ENCODE data around the gene KLHL11.
"Not testable (repeated sequence)": the region's sequence is repeated elsewhere in the genome, so short reads cannot be mapped to it uniquely, and the experiment has no call there.

The KLHL11 gene

DNA sequence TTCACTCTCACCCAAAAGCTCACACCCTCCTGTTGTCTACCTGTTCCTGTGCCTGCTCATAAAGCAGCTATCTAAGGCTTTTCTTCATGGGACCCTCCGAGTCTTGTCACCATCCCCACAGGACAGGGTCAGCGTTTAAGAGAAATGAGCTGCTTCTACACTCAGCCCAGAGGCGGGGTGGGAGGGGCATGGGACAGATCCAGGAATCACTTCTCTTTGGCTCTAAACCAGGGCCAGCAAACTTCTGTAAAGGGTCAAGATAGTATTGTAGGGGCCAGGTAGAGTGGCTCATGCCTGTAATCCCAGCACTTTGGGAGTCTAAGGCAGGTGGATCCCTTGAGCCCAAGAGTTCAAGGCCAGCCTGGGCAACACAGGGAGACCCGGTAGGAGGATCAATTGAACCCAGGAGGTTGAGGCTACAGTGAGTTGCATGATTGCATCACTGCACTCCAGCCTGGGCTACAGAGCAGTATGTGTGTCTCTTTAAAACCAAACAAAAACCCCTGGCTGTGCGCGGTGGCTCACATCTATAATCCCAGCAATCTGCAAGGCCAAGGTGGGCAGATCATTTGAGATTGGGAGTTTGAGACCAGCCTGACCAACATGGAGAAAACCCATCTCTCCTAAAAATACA, 23.2 kb upstream of the KLHL11 start:
- no peak for DNase-seq (ENCODE audit: low read depth)

DNA sequence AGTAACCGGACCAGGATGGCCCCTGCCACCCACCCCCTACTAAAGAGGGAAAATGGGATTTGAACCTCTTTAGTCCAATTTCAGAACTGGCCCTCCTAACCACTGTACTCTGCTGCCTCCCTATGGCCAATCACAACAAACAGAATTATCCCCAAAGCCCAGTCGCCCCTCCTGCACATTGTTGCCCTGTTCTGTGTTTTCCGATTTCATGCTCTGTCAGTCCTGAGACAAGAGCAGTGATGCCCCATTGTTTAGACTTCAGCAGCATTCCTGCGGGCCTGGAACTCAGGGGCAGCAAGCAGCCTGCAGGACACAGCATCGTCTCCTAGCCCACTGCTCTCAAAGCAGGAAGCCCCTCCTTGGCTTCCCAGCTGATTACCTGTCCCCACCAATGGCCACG, 20.5 kb upstream of the KLHL11 start:
- no peak for DNase-seq (ENCODE audit: low read depth)

DNA sequence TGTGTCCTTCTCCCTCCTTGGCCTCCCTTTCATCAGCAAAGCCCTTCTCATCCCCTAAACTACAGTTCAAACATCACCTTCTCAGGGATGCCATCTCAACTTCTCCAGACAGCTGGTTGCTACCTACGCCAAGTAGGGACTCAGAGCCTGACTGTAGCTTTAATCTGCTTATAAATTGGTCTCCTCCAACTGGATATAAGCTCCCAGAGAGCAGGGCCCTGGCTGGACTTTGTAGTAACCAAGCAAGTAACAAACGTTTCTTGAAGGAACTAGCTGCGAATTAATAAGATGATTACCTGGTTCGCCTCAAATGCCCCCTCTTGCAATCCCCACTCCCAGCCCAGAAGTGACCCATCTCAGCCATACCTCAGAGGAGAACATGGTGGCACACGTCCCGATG, 17.5 kb upstream of the KLHL11 start:
- DNase-seq (ENCODE audit: low read depth), result no peak

DNA sequence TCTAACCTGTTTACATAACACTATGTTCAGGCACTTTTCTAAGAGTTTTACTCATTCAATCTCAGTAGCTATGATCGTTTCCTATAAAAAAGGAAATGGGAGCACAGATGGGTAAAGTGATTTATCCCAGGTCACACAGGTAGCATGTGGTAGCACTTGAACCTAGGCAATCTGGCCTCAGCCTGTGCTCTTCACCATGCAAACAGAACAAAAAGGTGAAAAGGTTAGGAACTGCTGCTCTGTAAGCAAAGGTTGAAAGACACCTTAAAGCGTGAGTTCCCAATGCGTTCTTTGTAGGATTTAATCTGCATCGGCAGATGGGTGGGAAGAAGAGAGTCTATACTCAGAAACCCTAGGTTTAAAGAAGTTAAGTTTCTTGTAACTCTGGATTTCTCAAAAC, 14.9 kb upstream of the KLHL11 start:
- DNase-seq (ENCODE audit: low read depth), result no peak

DNA sequence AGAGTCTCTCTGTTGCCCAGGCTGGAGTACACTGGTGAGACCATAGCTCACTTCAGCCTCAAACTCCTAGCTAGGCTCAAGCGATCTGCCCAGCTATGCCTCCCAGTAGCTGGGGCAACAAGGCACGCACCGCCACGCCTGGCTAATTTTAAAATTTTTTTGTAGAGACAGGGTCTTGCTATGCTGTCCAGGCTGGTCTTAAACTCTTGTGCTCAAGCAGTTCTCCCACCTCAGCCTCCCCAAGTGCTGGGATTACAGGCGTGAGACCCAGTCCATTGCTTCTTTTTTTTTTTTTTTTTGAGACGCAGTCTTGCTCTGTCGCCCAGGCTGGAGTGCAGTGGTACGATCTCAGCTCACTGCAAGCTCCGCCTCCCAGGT, 9.1 kb upstream of the KLHL11 start:
- DNase-seq (ENCODE audit: low read depth), result not testable (repeated sequence)

DNA sequence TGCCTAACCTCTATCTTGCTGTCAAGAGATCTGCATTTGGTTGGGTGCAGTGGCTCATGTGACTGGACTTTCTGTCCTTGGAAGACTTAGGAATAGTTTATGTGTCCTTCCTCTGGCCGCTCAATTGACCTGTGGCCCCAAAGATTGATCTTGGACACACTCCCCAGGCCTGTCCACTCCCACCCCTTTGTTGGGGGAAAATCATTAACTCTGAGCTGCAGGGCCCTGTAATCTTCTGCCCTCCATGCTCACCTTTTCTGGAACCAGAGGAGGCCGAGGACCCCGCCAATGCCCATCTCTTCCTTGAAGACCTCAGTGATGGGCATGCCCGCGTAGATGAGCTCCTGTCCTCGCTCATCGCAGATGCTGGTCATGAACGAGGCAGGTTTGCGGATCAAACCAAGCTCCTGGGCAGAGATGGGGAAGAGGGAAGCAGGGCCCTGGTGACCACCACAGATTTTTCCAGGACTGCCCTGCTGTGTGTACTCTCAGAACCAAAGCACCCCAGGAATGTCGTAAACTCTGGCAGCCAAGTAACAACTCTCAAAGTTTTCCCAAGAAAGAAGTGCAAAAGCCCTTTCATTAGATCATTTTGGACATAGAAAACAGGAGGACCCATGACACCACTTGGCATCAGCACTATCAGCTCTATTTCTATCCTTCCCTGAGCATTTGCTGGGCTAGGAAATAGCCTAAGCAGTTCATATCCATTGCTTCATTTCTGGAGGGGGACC, 8.5 kb upstream of the KLHL11 start:
- no peak for DNase-seq (ENCODE audit: low read depth)

DNA sequence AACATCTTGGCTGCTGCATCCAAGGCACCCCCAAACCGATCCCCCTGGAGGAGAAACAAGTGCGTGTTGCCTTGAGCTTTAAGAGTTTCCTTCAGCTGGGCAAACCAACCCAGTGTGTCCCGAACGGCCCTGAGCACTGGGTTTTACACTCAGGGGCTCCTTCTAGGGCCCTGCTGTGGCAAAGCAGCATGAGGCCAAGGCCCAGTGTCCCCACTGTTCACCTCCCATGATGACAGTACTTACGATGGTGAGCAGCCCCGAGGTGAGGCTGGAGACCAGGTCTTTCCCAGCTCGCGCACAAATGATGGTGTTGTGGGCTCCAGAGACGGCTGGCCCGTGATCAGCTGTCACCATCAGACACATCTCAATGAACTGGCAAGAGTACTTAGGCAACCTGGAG, 6.6 kb upstream of the KLHL11 start:
- DNase-seq (ENCODE audit: low read depth), result no peak

DNA sequence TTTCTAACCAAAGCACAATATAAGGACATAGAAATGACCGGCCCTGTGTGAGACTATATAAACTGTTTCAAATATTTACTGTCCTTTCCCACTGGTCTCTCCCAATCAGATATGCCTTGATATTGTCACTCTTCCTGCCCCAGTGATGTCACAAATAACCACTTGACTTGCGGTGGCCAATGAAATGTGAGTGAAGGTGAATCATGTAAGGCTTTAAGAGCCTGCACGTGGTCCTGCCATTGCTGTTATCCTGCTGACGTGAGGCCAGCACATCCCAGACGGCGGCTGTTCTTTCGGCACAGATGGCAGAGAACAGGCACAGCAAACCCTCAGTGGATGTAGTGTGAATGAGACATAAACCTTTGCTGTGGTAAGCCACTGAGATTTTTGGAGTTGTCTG, 5.4 kb upstream of the KLHL11 start:
- DNase-seq (ENCODE audit: low read depth), result no peak

DNA sequence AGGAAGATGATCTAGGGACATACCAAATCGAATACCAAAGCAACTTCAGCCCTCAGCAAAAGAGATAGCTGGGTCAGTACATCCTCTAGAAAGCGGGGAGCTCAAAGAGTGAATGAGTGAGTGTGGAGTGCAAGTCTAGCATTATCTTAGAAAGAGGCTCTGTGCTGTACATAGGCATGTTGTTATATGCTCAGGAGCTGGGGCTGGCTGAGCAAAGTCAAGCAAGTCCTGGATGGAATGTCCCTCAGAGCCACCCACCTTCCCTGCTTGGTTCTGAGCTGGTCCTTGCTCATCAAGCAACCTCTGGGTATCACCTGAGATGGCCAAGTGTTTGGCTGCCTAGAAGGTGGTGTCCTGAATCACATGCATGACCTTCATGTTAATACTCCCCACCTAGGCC, 4.9 kb upstream of the KLHL11 start:
- no peak for DNase-seq (ENCODE audit: low read depth)

DNA sequence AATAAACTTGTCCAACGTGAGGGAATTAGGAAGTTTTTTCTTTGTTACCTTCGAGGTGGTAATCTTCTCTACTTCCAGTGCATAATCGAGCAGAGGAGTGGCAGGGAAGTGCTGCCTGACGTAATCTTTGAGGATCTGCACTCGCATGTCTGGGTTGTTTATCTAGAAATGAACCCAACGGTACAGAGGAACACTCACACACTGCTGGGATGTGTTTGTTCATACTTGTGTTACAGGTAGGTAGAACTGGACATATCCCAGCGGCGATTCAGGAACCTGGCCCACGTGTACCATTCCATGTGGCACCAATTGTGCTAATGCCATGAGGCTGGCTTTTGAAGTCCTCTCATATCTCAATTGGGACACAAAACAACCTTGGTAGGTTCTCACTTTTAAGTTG, 4.2 kb upstream of the KLHL11 start:
- DNase-seq (ENCODE audit: low read depth), result no peak

DNA sequence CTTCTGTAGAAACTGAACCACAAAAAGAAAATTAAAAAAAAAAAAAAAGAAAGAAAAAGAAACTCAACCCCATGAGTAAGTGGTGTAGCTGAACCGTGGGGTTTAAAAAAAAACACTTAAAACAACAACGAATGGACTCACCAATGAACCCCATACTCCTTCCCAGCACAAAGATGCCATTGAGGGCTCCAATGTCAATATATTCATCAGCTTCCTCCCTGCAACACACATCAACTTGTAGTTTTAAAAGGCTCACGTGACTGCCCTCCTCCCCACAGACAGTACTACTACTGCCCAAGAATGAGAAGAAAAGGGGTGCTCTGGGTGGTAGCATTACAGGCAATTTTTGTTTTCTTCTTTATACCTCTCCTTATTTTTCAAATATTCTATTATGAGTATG, 3.3 kb upstream of the KLHL11 start:
- no peak for DNase-seq (ENCODE audit: low read depth)

DNA sequence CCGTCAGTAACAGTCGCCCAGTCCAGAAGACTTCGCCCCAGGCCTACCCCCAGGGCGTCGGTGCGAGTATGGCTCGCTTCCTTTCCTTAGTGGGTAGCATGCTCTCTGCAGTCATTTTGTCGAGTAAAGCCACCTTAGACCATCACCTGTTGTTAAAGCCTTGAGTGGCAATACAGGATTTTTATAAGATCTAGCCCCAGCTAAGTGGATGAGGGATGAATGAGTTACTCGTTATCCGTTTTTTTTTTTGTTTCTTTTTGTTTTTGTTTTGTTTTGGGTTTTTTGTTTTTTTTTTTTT, 322 bp upstream of the KLHL11 start:
- no peak for DNase-seq (ENCODE audit: low read depth)

DNA sequence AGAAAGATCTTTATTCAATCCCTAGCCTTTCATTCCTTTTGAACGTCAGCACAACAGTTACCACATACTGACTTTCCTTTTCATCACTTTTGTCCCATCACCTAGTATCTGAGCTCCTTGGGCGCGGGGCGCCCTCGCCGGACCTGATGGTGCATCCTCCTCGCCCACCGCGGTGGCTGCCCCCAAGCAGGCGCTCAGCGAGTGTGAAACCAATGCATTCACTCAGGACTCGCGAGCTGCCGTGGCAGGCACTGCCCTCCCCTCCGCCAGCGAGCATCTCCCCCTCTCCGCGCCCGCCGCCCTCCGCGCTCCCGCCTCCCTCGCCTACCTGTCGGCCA, 756 bp downstream of the KLHL11 start:
- DNase-seq (ENCODE audit: low read depth), result no peak

DNA sequence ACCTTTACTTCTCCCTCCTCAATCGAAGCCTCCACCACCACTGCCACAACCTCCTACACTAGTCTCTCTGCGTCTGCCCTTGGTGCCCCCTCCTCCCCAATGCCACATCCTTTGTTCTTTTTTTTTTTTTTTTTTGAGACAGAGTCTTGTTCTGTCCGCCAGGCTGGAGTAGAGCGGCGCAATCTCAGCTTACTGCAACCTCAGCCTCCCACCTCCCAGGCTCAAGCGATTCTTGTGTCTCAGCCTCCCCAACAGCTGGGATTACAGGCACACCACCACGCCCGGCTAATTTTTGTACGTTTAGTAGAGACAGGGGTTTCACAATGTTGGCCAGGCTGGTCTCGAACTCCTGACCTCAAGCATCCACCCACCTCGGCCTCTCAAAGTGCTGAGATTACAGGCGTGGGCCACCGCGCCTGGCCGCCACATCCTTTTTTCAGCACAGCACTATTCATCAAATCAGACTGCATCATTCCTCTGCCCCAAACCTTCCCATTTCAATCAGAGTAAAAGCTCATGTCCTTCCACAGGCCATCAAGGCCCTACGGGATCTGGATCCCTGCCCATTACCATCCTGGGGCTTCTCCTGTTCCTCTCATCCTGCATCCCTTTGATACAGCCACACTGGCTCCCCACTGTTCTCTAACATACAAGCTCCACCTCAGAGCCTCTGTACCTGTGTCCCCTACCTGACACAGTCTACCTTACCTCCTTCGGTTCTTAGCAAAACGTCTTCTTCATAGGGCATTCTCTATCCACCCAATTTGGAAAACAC, 2.0 kb downstream of the KLHL11 start:
- DNase-seq (ENCODE audit: low read depth), result no peak

DNA sequence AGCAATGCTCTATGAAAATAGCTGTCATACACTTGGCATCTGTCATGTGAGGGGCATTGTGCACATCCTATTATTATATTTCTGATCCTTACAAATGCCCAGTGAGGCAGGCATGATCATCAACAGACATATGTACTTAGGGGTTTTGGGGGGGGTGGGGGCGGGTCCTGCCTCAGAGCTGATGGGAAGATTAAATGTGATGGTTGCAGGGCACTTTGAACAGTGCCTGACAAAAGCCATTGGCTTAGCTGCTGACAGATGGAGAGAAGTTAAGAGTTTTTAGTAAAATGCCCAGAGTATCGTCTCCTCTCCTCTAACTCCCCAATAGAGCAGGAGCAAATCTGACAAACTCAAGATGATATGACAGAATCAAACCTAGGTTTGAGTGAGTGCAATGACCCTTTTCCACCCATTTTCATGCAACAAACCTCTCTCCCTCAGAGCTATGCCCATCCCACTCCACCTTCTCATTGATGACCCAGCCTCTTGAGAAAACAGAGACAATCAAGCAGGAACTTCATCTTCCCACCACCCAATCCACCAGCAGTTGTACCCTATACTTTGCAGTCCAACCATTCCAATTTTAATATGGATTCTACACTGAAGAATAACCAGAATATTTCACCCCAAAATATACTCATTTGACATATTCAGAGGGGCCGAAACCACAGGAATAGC, 4.8 kb downstream of the KLHL11 start:
- DNase-seq (ENCODE audit: low read depth), result no peak

DNA sequence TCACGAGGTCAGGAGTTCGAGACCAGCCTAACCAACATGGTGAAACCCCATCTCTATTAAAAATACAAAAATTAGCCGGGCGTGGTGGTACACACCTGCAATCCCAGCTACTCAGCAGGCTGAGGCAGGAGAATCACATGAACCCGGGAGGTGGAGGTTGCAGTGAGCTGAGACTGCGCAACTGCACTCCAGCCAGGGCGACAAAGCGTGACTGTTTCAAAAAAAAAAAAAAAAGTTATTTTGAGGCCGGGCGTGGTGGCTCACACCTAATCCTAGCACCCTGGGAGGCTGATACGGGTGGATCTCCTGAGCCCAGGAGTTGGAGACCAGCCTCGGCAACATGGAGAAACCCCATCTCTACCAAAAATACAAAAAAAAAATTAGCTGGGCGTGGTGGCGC, 13.8 kb downstream of the KLHL11 start:
- DNase-seq (ENCODE audit: low read depth), result not testable (repeated sequence)

DNA sequence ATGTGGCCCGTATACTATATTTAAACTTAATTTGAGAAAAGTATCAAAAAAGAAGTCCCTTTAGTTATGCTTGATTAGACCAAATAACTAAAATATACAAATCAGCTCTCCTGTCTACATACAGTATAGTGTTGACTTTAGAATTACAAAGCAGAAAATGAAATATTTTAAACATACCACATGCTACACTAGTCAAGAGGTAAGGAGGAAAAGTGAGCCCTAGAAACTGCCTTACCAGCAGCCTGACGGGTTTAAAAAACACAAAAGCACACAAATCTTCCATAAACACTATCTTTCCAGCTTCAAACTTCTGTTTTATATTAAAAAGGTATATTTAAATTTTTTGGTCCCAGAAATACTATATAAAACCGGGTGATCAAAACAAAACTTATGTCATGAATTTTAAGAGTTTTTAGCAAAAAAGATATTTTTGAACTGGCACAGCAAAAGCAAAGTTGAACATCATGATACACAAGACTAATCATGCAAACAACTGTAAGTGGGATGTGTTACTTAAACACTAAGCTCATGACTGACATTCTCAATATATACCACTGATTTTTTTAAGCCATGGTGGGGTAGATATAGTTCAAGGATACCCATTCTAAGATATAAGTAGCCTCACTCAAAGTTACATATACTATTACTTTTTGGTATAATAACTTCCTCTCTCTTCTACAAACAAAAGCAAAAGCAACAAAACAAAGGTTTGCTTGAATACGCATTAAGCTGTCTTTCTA, 15.8 kb downstream of the KLHL11 start:
- DNase-seq (ENCODE audit: low read depth), result no peak

DNA sequence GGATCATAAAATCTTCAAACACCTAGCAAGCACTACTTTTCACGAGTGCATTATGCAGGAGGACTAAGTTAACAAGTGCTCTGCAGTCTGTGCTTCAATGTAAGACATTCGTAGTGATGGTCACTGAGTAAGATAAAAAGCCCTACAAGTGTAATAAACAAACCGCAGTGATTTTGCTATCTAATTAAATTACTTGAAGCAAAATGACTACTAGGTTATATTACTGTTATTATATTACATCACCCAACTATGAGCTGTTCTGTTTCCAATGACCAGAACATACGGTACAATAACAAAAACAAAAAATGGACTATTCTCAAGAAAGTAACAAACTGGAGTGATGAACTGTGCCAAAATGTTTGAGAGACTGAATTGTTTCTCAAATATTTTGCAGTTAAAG, 16.4 kb downstream of the KLHL11 start:
- DNase-seq (ENCODE audit: low read depth), result no peak

DNA sequence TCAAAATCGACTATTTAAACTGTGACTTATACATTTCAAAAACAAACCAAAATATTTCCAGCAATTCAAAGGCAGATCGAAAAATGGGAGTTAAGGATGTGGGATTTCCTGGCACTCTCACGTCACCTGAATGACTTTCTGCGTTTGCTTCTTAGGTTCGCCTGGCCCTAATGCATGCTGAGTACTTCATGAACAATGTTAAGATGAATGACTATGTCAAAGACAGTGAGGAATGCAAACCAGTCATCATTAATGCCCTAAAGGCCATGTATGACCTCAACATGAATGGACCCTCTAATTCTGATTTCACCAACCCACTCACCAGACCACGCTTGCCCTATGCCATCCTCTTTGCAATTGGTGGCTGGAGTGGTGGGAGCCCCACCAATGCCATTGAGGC, 20.3 kb downstream of the KLHL11 start:
- DNase-seq (ENCODE audit: low read depth), result no peak

DNA sequence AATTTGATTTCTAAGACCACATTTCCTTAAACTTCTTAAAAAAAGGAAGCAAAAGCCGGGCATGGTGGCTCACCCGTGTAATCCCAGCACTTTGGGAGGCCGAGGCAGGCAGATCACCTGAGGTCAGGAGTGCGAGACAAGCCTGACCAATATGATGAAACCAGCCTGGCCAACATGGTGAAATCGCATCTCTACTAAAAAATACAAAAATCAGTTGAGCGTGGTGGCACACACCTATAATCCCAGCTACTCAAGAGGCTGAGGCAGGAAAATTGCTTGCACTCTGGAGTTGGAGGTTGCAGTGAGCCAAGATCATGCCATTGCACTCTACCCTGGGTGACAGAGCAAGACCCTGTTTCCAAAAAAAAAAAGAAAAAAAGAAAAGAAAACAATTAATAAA, 24.4 kb downstream of the KLHL11 start:
- not testable (repeated sequence) for DNase-seq (ENCODE audit: low read depth)

DNA sequence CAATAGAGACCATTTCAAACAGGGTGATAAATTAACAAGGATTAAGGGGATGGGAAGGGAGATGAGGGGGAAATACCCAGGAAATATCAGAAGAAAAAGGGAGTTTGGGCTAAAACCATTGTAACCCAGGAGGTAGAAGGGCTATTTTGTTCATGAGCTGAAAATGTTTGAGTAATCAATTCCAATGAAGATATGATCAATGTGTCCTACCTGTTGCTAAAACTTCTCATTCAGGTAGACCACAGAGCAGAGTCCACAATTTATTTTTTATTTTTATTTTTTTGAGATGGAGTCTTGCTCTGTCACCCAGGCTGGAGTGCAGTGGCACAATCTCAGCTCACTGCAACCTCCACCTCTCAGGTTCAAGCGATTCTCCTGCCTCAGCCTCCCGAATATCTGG, 25.8 kb downstream of the KLHL11 start:
- DNase-seq (ENCODE audit: low read depth), result not testable (repeated sequence)

DNA sequence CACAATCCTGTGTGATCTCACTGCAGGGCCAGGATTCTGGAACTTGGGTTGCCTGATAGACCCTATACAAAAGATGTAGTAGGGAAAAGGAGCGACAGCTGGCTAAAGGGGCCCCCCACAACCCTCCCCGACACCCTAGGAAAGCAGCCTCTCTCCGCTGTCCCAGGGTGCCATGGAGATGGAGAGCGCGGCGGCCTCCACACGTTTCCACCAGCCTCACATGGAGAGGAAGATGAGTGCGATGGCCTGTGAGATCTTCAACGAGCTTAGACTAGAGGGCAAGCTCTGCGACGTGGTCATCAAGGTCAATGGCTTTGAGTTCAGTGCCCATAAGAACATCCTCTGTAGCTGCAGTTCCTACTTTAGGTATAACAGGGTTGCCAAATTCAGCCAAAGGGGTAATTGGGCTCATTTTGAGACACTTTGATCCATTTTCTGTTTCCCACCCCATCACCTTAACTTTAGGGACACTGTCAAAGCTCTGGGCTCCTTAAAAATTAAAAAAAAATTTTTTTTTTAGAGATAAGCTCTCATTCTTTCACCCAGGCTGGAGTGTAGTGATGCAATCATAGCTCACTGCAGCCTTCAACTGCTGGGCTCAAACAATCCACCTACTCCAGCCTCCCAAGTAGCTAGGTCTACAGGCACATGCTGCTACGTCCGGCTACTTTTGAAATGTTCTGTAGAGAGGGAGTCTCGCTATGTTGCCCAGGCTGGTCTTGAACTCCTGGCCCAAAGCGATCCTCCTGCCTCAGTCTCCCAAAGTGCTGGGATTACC, 27.3 kb downstream of the KLHL11 start, which contains the start of gene KLHL10:
TSS of gene KLHL10 (plus strand) at position 65 of the 778 bp plus-strand sequence. CDS start at position 173, 108 bp downstream.
- DNase-seq (ENCODE audit: low read depth), result no peak

Data from CMK (cell line).